K562 (cell line): Measurements from ENCODE around the gene CASKIN2. TPM values are rescaled to one million over a fixed set of nuclear protein-coding genes. Genes with fewer than 3 reads are reported as not detected.

Source experiments
- ATAC-seq: fragments of 200-7000 bp; cut with Tn5 transposase; 3 replicates; pipeline ENCODE4 v1.9.1; 2020; ENCODE audit warnings: moderate library complexity
- BruUV-seq: library from RNA; stranded (reverse); fragments of 400-500 nt; replicated peaks from 2 replicates; lab custom pipeline; 2021; lab: Mats Ljungman, UMichigan
- CTCF ChIA-PET: fragments of 300-600 bp; formaldehyde crosslinking; extraction: SDS; loops from one replicate; lab custom pipeline; 2021; ENCODE audit warnings: low intra/inter-chr PET ratio; lab: Yijun Ruan, JAX
- POLR2A ChIA-PET: fragments of 300-600, 350-650 bp; sonication (Branson Sonifier 250); formaldehyde crosslinking; extraction: SDS; loops from one replicate; lab custom pipeline; 2021; ENCODE audit warnings: antibody characterized with exemption, inconsistent platforms; lab: Yijun Ruan, JAX
- DNase-seq, 4 experiments: peaks; one replicate each; pipeline versions ENCODE4 v3.0.0 to v3.0.0-alpha.2; 2011 to 2018; ENCODE audit warnings: low spot score in 3 of 4, mixed read lengths in 3 of 4; ENCODE audit errors: extremely low read depth in 1 of 4
- FAIRE-seq: peaks from 2 replicates; lab custom pipeline; 2011; peaks lifted over from hg19 to GRCh38; lab: Jason Lieb, UNC
- H2AFZ ChIP-seq: 2 replicates; pipeline ENCODE4 v1.6.0; 2011; ENCODE audit warnings: low read depth, low read length, control low read depth, inconsistent platforms
- H3K27ac ChIP-seq: fragments of 200-600 bp; 3 replicates; pipeline ENCODE4 v1.8.0; 2011; ENCODE audit warnings: low read depth, mild to moderate bottlenecking, control low read depth, inconsistent platforms, low read length, moderate library complexity, mixed read lengths; ENCODE audit errors: extremely low read depth
- H3K27me3 ChIP-seq, 2 experiments: fragments of 300-600 bp in 1 of 2; 2 replicates in 1 of 2; 3 replicates in 1 of 2; pipeline versions ENCODE4 v1.6.0 to v1.8.0; 2011; ENCODE audit warnings: inconsistent platforms in 2 of 2, low read length in 2 of 2, mild to moderate bottlenecking in 1 of 2, mixed read lengths in 1 of 2, moderate library complexity in 1 of 2; ENCODE audit not compliant: control insufficient read depth in 2 of 2, insufficient read depth in 2 of 2
- H3K36me3 ChIP-seq: fragments of 300-600 bp; 3 replicates; pipeline ENCODE4 v1.8.0; 2011; ENCODE audit warnings: mild to moderate bottlenecking, low read length, inconsistent platforms; ENCODE audit not compliant: control insufficient read depth, insufficient read depth
- H3K4me1 ChIP-seq, 2 experiments: fragments of 200-600 bp in 1 of 2; replicated peaks in 1 of 2; 2 replicates in 1 of 2; 3 replicates in 1 of 2; pipeline versions ENCODE4 v1.5.1 to v1.8.0; 2011; ENCODE audit warnings: inconsistent platforms in 2 of 2, low read length in 2 of 2, mild to moderate bottlenecking in 1 of 2, mixed read lengths in 1 of 2, moderate library complexity in 1 of 2; ENCODE audit not compliant: control insufficient read depth in 2 of 2, insufficient read depth in 2 of 2
- H3K4me2 ChIP-seq: 2 replicates; pipeline ENCODE4 v1.6.1; 2011; ENCODE audit warnings: low read length, control low read depth, inconsistent platforms, mixed read lengths; ENCODE audit not compliant: insufficient read depth
- H3K4me3 ChIP-seq: fragments of 200-600 bp; sonication (generic), shearing (Covaris generic); 2 replicates; pipeline ENCODE4 v1.5.1; 2016; ENCODE audit warnings: control low read depth, inconsistent platforms
- H3K79me2 ChIP-seq: fragments of 200-600 bp; 3 replicates; pipeline ENCODE4 v1.8.0; 2011; ENCODE audit warnings: low read length, inconsistent platforms; ENCODE audit not compliant: control insufficient read depth, insufficient read depth
- H3K9ac ChIP-seq, 2 experiments: 2 replicates each; pipeline versions ENCODE4 v1.6.0 to v1.6.1; 2011; ENCODE audit warnings: low read depth in 2 of 2, low read length in 2 of 2, control low read depth in 1 of 2, inconsistent platforms in 1 of 2, mild to moderate bottlenecking in 1 of 2, mixed read lengths in 1 of 2; ENCODE audit not compliant: insufficient read depth in 1 of 2
- H3K9me1 ChIP-seq: one replicate; pipeline ENCODE4 v1.6.0; 2011; ENCODE audit warnings: inconsistent platforms, mild to moderate bottlenecking, low read length, moderate library complexity; ENCODE audit not compliant: control insufficient read depth, insufficient read depth
- H3K9me3 ChIP-seq: replicated peaks from 2 replicates; pipeline ENCODE4 v1.5.1; 2011; ENCODE audit warnings: low read depth, low read length, inconsistent platforms; ENCODE audit not compliant: control insufficient read depth, insufficient read depth
- H4K20me1 ChIP-seq: replicated peaks from 2 replicates; pipeline ENCODE4 v1.6.1; 2011; ENCODE audit warnings: low read length, inconsistent platforms, mixed read lengths; ENCODE audit not compliant: control insufficient read depth, insufficient read depth
- CREBBP ChIP-seq: IDR thresholded peaks from one replicate; pipeline ENCODE4 v1.6.1; 2012; ENCODE audit warnings: low read depth, mild to moderate bottlenecking, control low read depth, inconsistent platforms, low read length
- CTBP1 ChIP-seq: fragments of 450-650 bp; IDR thresholded peaks from 2 replicates; pipeline ENCODE4 v1.6.1; 2016; ENCODE audit warnings: borderline replicate concordance
- EZH2 ChIP-seq: IDR thresholded peaks from 2 replicates; pipeline ENCODE4 v1.6.1; 2012; ENCODE audit warnings: low read depth, mild to moderate bottlenecking, inconsistent platforms, low read length, borderline replicate concordance
- FOXA1 ChIP-seq: fragments of 450-650 bp; IDR thresholded peaks from 2 replicates; pipeline ENCODE4 v1.6.1; 2016; ENCODE audit warnings: mild to moderate bottlenecking, borderline replicate concordance
- GATAD2A ChIP-seq: fragments of 450-650 bp; IDR thresholded peaks from 2 replicates; pipeline ENCODE4 v1.6.1; 2017
- IRF9 ChIP-seq: fragments of 450-650 bp; IDR thresholded peaks from 2 replicates; pipeline ENCODE4 v1.6.1; 2016; ENCODE audit warnings: missing biosample characterization, missing genetic modification characterization
- KDM1A ChIP-seq, 2 experiments: fragments of 450-650 bp; IDR thresholded peaks; 2 replicates each; pipeline ENCODE4 v1.6.1; 2016; ENCODE audit warnings: mild to moderate bottlenecking in 2 of 2
- MTA1 ChIP-seq: fragments of 450-650 bp; IDR thresholded peaks from 2 replicates; pipeline ENCODE4 v1.6.1; 2017; ENCODE audit warnings: borderline replicate concordance
- PKNOX1 ChIP-seq: fragments of 450-650 bp; IDR thresholded peaks from 2 replicates; pipeline ENCODE4 v1.6.1; 2016
- PTTG1 ChIP-seq: fragments of 450-650 bp; IDR thresholded peaks from 2 replicates; pipeline ENCODE4 v1.6.1; 2016; ENCODE audit warnings: low read depth, mild to moderate bottlenecking, missing genetic modification characterization, missing compliant biosample characterization
- RNF219 ChIP-seq: fragments of 250-450 bp; sonication (Bioruptor Pico); IDR thresholded peaks from 2 replicates; pipeline ENCODE4 v1.5.0; 2022; ENCODE audit warnings: mild to moderate bottlenecking
- ZBTB33 ChIP-seq: sonication (generic); formaldehyde crosslinking; IDR thresholded peaks from 2 replicates; pipeline ENCODE4 v1.8.1; 2023; ENCODE audit warnings: mild to moderate bottlenecking, missing genetic modification reagents
- ZNF24 ChIP-seq: fragments of 450-650 bp; IDR thresholded peaks from 2 replicates; pipeline ENCODE4 v1.6.1; 2016
- ZNF41 ChIP-seq: fragments of 250-450 bp; sonication (Bioruptor Pico); conservative IDR thresholded peaks from 2 replicates; pipeline ENCODE4 v1.4.0; 2020; ENCODE audit warnings: mild to moderate bottlenecking
- ZNF668 ChIP-seq: fragments of 250-450 bp; sonication (Bioruptor Pico); IDR thresholded peaks from 2 replicates; pipeline ENCODE4 v1.8.0; 2022; ENCODE audit warnings: mild to moderate bottlenecking, inconsistent platforms
- WGBS: fragments of 100-300 bp; shearing (Covaris generic); methylation state at CpG from one replicate; pipeline ENCODE4 v1.1.6; 2016; ENCODE audit warnings: low coverage, mixed read lengths; ENCODE audit not compliant: insufficient coverage; ENCODE audit errors: missing lambda C conversion rate; 5-methylcytosine and 5-hydroxymethylcytosine counted together
- in situ Hi-C: fragments of 300-500 bp; cut with MboI; formaldehyde crosslinking; loops from 4 replicates; pipeline ENCODE4 v1.15.0; 2018; ENCODE audit warnings: inconsistent platforms, mixed read lengths
- intact Hi-C: fragments of 100-400 bp; cut with micrococcal nuclease; formaldehyde crosslinking; loops from 2 replicates; pipeline ENCODE4 v1.14.2; 2022
- polyA plus RNA-seq, 8 experiments: library from polyadenylated mRNA; depleted of rRNA in 4 of 8; stranded (reverse) in 5 of 8; unstranded in 3 of 8; fragments of >200 nt; fragmentation: Nextera tagmentation in 2 of 8; fragmentation: Illumina TruSeq in 1 of 8; extraction: Ambion mirVana in 2 of 8; extraction: Trizol in 1 of 8; gene quantifications; 2 replicates each; pipeline versions ENCODE4 v1.2.1 to v1.2.3, GENCODE V29; 2011 to 2014; ENCODE audit warnings: inconsistent platforms in 1 of 8, missing spikeins in 1 of 8
- total RNA-seq, 7 experiments: library from RNA; depleted of rRNA in 6 of 7; stranded (reverse); fragments of >200 nt in 6 of 7; fragmentation: Illumina TruSeq in 2 of 7; extraction: Trizol in 2 of 7; gene quantifications; 2 replicates each; pipeline versions ENCODE4 v1.2.1 to v1.2.3, GENCODE V29; 2011 to 2021; ENCODE audit warnings: low replicate concordance in 1 of 7

CASKIN2 gene
- total and polyA plus RNA-seq, 9 of the 15 experiments (the other 6 are each of a cell fraction or from before 2014, with no cell fraction given): 0.01 to 12.2 (median 2.1) TPM

- ATAC-seq (peak; percentile 70), DNase-seq (peak; percentile 42 to 68 (median 56)), FAIRE-seq (no peak)
- POLR2A ChIA-PET: interaction anchor here (0.5 to 2.8 kb wide), 9 partner anchors 9 to 239 kb away, joined by 3 to 9 read pairs (median 5); partner anchors contain the start of genes GGA3, MRPS7 and SMIM5
- Histone ChIP-seq H3K4me2 (no peak overlapping the region), H2AFZ (no peak overlapping the region), H3K79me2 (no peaks in the 10 kb centered on the region), H3K27me3 (no peaks in the 10 kb centered on the region), H3K9me3 (no peaks in the 10 kb centered on the region), H3K4me3 (no peak overlapping the region), H3K36me3 (peaks cover 44% of the 10 kb centered on the region; the same call in 2 of the 3 replicates), H3K9ac (no peak overlapping the region), H3K27ac (no peak overlapping the region), H3K9me1 (peaks cover 3% of the 10 kb centered on the region), H3K4me1 (peaks cover 0 to 56% of the 10 kb centered on the region in 2 experiments; a peak in 2 of 5 replicates), H4K20me1 (no peaks in the 10 kb centered on the region)
- CTCF ChIA-PET: no interaction called here
- 52% methylated on average over 12 of the region's 16 CpGs for WGBS
- in situ Hi-C loops (loop anchor here (5.0 kb wide), 1 partner anchor 71 kb away; no protein-coding TSS in a partner anchor), intact Hi-C loops (no loop called here)
- BruUV-seq: no TSS peak
- TF ChIP-seq RNF219 (CRISPR knock-in tag): no peak
- TF ChIP-seq EZH2: no peak
- no peak for TF ChIP-seq CREBBP
- TF ChIP-seq PTTG1 (tag): no peak
- TF ChIP-seq CTBP1: no peak
- 0 out of 2 replicates have a peak, but pooled peaks have one; percentile 7 for TF ChIP-seq PKNOX1
- no peak for TF ChIP-seq ZNF668 (CRISPR knock-in tag)
- TF ChIP-seq IRF9 (tag): no peak
- TF ChIP-seq FOXA1: no peak
- TF ChIP-seq ZNF41 (CRISPR knock-in tag): no peak
- peak; percentile 95 for TF ChIP-seq ZBTB33 (CRISPR knock-in tag)
- TF ChIP-seq ZNF24: no peak
- TF ChIP-seq GATAD2A: no peak
- no peak for TF ChIP-seq MTA1
- TF ChIP-seq KDM1A (IDR thresholded peaks at IDR 0.05): no peak
These were observed 16.6 kb downstream of the CASKIN2 start for GRCh38 chr17:75498726-75499213.
